Measurements from ENCODE around the gene ZNF418. TPM values are rescaled to one million over a fixed set of nuclear protein-coding genes. Genes with fewer than 3 reads are reported as not detected.
A peak's percentile ranks its signal among the peaks of the same experiment; 100 is the strongest.

ZNF418 gene
- total RNA-seq, result 5.5 and 6.1 TPM in 2 replicates

DNA sequence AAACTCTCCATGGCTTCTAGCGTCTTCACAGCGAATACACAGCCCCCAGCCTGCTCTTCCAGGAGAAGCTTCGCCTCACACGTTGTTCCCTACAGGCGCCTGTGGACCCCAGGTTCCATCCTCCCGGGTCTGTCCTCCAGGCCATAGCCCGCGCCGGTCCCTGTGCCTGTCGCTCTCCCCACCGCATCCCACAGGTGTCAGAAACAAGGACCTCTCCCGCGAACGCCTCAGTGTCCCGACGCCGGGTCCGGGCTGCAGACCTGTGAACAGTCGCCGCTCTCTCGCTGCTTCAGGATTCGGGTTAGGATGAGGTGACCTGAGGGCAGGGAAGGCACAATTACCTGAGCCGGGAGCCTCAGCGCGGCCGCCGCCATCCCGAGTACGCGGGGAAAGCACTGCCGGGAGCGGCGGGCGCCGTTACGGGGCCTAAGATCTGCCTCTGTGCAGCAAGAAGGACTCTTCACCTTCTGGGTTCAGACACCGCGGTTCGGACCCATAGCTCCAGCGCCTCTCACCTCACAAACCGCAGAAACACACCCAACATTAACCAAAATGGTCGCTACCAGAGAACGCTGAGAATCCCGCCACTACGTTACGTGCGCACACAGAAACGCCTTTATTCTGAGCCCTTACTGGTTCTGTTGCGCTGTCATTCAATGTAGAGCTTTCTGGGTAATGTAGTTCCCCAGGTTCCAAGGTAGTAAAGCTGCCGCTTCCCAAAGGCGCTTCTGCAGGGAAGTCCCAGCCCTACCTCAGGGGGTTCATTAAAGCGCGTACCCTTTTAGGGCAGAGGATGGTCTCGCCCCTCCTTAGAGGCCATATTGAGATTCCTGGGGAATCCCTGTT, at the start of gene ZNF418:
TSS of gene ZNF418 (minus strand) at position 583 of the 846 bp plus-strand sequence. CDS start 1,580 bp downstream, outside the sequence.
- DNase-seq (ENCODE audit: low read depth) (peak; percentile 86), FAIRE-seq (peak; percentile 52)
- Histone ChIP-seq H3K4me3 (ENCODE audit: low read depth, low read length) (peak within 1 kb of the TSS; percentile 75), H3K36me3 (ENCODE audit: control insufficient read depth, insufficient read depth, low read length) (peaks cover 3% of the 10 kb centered on the region), H3K27me3 (ENCODE audit: control insufficient read depth, insufficient read depth, low read length) (no peaks in the 10 kb centered on the region)
- no peak for TF ChIP-seq CTCF (IDR thresholded peaks at IDR 0.05; ENCODE audit: insufficient read depth, low read length, severe bottlenecking)

DNA sequence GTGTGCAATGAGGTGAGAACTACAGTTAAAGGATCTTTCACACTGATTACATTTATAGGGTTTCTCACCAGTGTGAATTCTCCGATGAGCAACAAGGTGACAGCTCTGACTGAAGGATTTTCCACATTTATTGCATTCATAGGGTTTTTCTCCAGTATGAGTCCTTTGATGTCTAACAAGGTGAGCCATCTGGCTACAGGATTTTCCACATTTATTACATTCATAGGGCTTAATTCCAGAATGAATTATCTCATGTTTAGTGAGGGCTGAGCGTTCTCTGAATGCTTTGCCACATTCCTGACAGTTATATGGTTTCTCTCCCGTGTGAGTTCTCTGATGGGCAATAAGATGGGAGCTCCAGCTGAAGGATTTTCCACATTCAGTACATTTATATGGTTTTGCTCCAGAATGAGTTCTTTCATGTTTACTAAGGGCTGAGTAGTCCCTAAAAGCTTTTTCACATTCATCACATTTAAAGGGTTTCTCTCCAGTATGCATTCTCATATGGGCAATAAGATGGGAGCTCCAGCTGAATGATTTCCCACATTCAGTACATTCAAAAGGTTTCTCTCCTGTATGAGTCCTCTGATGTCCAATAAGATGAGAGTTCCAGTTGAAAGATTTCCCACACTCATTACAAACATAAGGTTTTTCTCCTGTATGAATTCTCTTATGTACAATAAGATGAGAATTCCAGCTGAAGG, 43.5 kb upstream of the ZNF418 start:
- H3K27me3 ChIP-seq (ENCODE audit: control insufficient read depth, insufficient read depth, low read length), result no peaks in the 10 kb centered on the region
- no peak for TF ChIP-seq CTCF (IDR thresholded peaks at IDR 0.05; ENCODE audit: insufficient read depth, low read length, severe bottlenecking)
- FAIRE-seq, result no peak
- peak; percentile 8 for DNase-seq (ENCODE audit: low read depth)
- no peak overlapping the region for H3K4me3 ChIP-seq (ENCODE audit: low read depth, low read length)
- H3K36me3 ChIP-seq (ENCODE audit: control insufficient read depth, insufficient read depth, low read length), result peaks cover 16% of the 10 kb centered on the region

DNA sequence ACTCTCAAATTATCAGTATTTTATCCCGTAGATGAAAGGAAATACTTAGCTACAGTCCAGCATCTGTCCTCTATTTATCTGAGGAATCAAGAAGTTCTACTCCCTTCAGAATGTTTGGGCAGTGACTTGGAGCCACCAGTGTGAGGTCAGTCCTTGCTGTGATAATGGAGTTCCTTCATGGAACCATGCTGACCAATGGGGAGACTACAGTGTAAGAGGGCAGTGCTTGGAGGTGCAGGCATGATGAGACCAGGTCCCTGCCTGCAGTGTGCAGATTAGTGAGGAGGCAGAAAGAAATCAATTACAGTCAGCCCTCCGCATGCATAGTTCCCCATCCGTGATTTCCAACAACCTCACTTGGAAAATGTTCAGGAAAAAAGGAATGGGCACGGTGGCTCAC, 39.2 kb upstream of the ZNF418 start, which contains the start of gene C19orf18:
TSS of gene C19orf18 (minus strand) at position 101 of the 400 bp plus-strand sequence. CDS start 102 bp downstream, outside the sequence.
- no peak for TF ChIP-seq CTCF (IDR thresholded peaks at IDR 0.05; ENCODE audit: insufficient read depth, low read length, severe bottlenecking)
- H3K27me3 ChIP-seq (ENCODE audit: control insufficient read depth, insufficient read depth, low read length), result no peaks in the 10 kb centered on the region
- no peak within 1 kb of the TSS for H3K4me3 ChIP-seq (ENCODE audit: low read depth, low read length)
- DNase-seq (ENCODE audit: low read depth), result no peak
- FAIRE-seq, result no peak
- H3K36me3 ChIP-seq (ENCODE audit: control insufficient read depth, insufficient read depth, low read length), result peaks cover 1% of the 10 kb centered on the region

GRCh38 chr19:57964761-57965160, 29.6 kb upstream of the ZNF418 start:
- DNase-seq (ENCODE audit: low read depth), result no peak
- Histone ChIP-seq H3K27me3 (ENCODE audit: control insufficient read depth, insufficient read depth, low read length) (no peaks in the 10 kb centered on the region), H3K4me3 (ENCODE audit: low read depth, low read length) (no peak overlapping the region), H3K36me3 (ENCODE audit: control insufficient read depth, insufficient read depth, low read length) (no peaks in the 10 kb centered on the region)
- no peak for TF ChIP-seq CTCF (IDR thresholded peaks at IDR 0.05; ENCODE audit: insufficient read depth, low read length, severe bottlenecking)
- no peak for FAIRE-seq

DNA sequence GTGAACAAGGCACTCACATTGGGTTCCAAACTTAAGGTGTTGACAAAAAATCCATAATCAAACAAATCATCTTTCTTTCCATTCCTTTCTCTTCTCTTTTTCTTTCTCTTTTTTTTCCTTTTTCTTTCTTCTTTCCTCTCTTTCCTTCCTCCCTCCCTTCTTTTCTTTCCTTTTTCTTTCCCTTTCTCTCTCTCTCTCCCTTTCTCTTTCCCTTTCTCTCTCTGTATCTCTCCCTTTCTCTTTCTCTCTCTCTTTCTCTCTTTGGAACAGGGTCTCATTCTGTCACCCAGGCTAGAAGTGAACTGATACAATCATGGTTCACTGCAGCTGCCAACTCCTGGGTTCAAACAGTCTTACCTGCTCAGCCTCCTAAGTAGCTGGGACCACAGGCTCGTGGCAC, 26.6 kb upstream of the ZNF418 start:
- FAIRE-seq, result no peak
- H3K27me3 ChIP-seq (ENCODE audit: control insufficient read depth, insufficient read depth, low read length), result no peaks in the 10 kb centered on the region
- DNase-seq (ENCODE audit: low read depth), result no peak

More for the DNA sequence above, 26.6 kb upstream of the ZNF418 start:
- Histone ChIP-seq H3K36me3 (ENCODE audit: control insufficient read depth, insufficient read depth, low read length) (no peaks in the 10 kb centered on the region), H3K4me3 (ENCODE audit: low read depth, low read length) (no peak overlapping the region)
- no peak for TF ChIP-seq CTCF (IDR thresholded peaks at IDR 0.05; ENCODE audit: insufficient read depth, low read length, severe bottlenecking)
